HL-60 (cell line): ENCODE data around the gene FAF1.

Source experiments
- DNase-seq, 2 experiments: peaks; one replicate each; pipeline ENCODE4 v3.0.0-alpha.2; 2010 to 2020; ENCODE audit warnings: low read depth in 1 of 2, low spot score in 1 of 2
- H3K27ac ChIP-seq: fragments of 250-450 bp; sonication (Bioruptor Pico); replicated peaks from 2 replicates; pipeline ENCODE4 v1.5.1; 2020; ENCODE audit warnings: mild to moderate bottlenecking, moderate library complexity
- H3K27me3 ChIP-seq: fragments of 250-450 bp; sonication (Bioruptor Pico); 2 replicates; pipeline ENCODE4 v1.5.1; 2021; ENCODE audit warnings: mild to moderate bottlenecking, moderate library complexity; ENCODE audit not compliant: insufficient read depth, poor library complexity, severe bottlenecking
- H3K4me3 ChIP-seq: replicated peaks from 2 replicates; pipeline ENCODE4 v1.5.1; 2011; ENCODE audit warnings: mild to moderate bottlenecking, control low read depth, low read length; ENCODE audit not compliant: insufficient read depth
- GABPA ChIP-seq: IDR thresholded peaks from 2 replicates; pipeline ENCODE4 v1.6.1; 2012; ENCODE audit warnings: low read depth
- POLR2AphosphoS5 ChIP-seq: IDR thresholded peaks from 2 replicates; pipeline ENCODE4 v1.6.1; 2012; ENCODE audit warnings: low read depth
- SPI1 ChIP-seq: IDR thresholded peaks from 2 replicates; pipeline ENCODE4 v1.6.1; 2012; ENCODE audit warnings: low read depth, mild to moderate bottlenecking, borderline replicate concordance
- TF ChIP-seq, protein P1 (sequence below): IDR thresholded peaks from 2 replicates; pipeline ENCODE4 v1.6.1; 2012; ENCODE audit warnings: low read depth; ENCODE audit not compliant: insufficient replicate concordance
- TF ChIP-seq, protein P2 (sequence below): IDR thresholded peaks from one replicate; pipeline ENCODE4 v1.5.1; 2011; ENCODE audit warnings: low read length, control low read depth, inconsistent platforms; ENCODE audit not compliant: insufficient read depth

Gene FAF1

DNA sequence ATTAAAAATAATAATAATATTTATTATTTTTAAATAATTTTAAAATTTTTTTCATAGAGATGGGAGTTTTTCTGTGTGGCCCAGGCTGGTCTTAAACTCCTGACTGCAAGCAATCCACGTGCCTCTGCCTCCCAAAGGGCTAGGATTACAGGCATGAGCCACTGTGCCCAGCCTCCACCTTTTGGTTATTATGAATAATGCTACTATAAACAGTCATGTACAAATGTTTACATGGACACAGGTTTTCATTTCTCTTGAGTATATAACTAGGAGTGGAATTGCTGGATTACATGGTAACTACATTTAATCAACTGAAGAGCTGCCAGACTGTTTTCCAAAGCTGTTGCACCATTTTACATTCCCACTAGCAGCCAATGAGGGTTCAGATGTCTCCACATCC lies 433.6 kb downstream of the FAF1 start:
- no peak for DNase-seq
- H3K27me3 ChIP-seq, result no peaks in the 10 kb centered on the region
- no peak overlapping the region for H3K4me3 ChIP-seq
- TF ChIP-seq, protein P1, sequence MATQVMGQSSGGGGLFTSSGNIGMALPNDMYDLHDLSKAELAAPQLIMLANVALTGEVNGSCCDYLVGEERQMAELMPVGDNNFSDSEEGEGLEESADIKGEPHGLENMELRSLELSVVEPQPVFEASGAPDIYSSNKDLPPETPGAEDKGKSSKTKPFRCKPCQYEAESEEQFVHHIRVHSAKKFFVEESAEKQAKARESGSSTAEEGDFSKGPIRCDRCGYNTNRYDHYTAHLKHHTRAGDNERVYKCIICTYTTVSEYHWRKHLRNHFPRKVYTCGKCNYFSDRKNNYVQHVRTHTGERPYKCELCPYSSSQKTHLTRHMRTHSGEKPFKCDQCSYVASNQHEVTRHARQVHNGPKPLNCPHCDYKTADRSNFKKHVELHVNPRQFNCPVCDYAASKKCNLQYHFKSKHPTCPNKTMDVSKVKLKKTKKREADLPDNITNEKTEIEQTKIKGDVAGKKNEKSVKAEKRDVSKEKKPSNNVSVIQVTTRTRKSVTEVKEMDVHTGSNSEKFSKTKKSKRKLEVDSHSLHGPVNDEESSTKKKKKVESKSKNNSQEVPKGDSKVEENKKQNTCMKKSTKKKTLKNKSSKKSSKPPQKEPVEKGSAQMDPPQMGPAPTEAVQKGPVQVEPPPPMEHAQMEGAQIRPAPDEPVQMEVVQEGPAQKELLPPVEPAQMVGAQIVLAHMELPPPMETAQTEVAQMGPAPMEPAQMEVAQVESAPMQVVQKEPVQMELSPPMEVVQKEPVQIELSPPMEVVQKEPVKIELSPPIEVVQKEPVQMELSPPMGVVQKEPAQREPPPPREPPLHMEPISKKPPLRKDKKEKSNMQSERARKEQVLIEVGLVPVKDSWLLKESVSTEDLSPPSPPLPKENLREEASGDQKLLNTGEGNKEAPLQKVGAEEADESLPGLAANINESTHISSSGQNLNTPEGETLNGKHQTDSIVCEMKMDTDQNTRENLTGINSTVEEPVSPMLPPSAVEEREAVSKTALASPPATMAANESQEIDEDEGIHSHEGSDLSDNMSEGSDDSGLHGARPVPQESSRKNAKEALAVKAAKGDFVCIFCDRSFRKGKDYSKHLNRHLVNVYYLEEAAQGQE, result no peak
- TF ChIP-seq, protein P2, sequence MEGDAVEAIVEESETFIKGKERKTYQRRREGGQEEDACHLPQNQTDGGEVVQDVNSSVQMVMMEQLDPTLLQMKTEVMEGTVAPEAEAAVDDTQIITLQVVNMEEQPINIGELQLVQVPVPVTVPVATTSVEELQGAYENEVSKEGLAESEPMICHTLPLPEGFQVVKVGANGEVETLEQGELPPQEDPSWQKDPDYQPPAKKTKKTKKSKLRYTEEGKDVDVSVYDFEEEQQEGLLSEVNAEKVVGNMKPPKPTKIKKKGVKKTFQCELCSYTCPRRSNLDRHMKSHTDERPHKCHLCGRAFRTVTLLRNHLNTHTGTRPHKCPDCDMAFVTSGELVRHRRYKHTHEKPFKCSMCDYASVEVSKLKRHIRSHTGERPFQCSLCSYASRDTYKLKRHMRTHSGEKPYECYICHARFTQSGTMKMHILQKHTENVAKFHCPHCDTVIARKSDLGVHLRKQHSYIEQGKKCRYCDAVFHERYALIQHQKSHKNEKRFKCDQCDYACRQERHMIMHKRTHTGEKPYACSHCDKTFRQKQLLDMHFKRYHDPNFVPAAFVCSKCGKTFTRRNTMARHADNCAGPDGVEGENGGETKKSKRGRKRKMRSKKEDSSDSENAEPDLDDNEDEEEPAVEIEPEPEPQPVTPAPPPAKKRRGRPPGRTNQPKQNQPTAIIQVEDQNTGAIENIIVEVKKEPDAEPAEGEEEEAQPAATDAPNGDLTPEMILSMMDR, result no peak
- no peak for TF ChIP-seq POLR2AphosphoS5
- TF ChIP-seq GABPA, result no peak
- TF ChIP-seq SPI1, result no peak
- no peak overlapping the region for H3K27ac ChIP-seq

DNA sequence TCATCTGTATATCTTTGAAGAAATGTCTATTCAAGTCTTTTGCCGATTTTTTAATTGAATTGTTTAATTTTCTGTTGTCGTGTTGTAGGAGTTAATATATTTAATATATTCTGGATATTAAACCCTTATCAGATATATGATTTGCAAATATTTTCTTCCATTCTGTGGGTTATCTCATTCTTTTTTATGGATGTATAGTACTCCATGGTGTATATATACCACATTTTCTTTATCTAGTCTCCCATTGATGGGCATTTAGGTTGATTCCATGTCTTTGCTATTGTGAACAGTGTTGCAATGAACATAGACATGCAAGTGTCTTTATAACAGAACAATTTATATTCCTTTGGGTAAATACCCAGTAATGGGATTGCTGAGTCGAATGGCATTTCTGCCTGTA lies 436.5 kb downstream of the FAF1 start:
- no peak for DNase-seq
- H3K27ac ChIP-seq, result no peak overlapping the region
- H3K27me3 ChIP-seq, result no peaks in the 10 kb centered on the region
- H3K4me3 ChIP-seq, result no peak overlapping the region
- TF ChIP-seq POLR2AphosphoS5, result no peak
- TF ChIP-seq, protein P1, result no peak

DNA sequence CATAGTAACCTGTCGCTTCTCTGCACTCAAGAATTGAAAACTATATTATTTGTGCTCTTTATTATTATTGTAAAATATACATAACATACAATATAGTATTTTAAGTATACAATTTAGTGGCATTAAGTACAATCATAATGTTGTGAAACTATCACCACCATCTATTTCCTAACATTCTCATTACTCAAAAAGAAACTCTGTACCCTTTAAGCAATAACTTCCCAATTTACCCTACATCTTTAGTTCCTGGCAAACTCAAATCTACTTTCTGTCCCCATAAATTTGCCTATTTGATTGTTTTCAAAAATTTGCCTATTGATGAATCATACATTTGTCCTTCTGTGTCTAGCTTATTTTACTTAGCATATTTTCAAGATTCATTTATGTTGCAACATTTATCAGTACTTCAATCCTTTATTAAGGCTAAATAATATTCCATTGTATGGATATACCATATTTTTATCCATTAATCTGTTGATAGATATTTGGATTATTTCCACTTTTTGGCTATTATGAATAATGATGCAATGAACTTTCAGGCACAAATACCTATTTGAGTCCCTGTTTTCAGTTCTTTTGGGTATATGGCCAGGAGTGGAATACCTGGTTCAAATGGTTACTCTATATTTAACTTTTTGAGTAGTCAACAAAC lies 437.2 kb downstream of the FAF1 start:
- Histone ChIP-seq H3K27me3 (no peaks in the 10 kb centered on the region), H3K4me3 (no peak overlapping the region), H3K27ac (no peak overlapping the region)
- no peak for TF ChIP-seq SPI1
- TF ChIP-seq, protein P2, result no peak
- no peak for TF ChIP-seq POLR2AphosphoS5
- TF ChIP-seq, protein P1, result no peak
- no peak for TF ChIP-seq GABPA
- no peak for DNase-seq
